HepG2 (cell line): Measurements from ENCODE around the gene TSPAN11. TPM values are rescaled to one million over a fixed set of nuclear protein-coding genes. Genes with fewer than 3 reads are reported as not detected.

Experiments
- ATAC-seq: fragments of 200-7000 bp; cut with Tn5 transposase; 3 replicates; pipeline ENCODE4 v1.9.1; 2020; ENCODE audit warnings: mild to moderate bottlenecking, moderate library complexity
- BruUV-seq: library from RNA; stranded (reverse); fragments of 400-500 nt; replicated peaks from 2 replicates; lab custom pipeline; 2021; lab: Mats Ljungman, UMichigan
- CTCF ChIA-PET: fragments of 300-600 bp; formaldehyde crosslinking; extraction: SDS; loops from one replicate; lab custom pipeline; 2021; ENCODE audit warnings: low total read pairs, inconsistent platforms, low intra/inter-chr PET ratio; lab: Yijun Ruan, JAX
- POLR2A ChIA-PET: fragments of 350-600 bp; sonication (Branson Sonifier 250); formaldehyde crosslinking; loops from one replicate; lab custom pipeline; 2020; ENCODE audit warnings: antibody characterized with exemption, inconsistent platforms; lab: Yijun Ruan, JAX
- DNase-seq: peaks from one replicate; pipeline ENCODE4 v3.0.0-alpha.2; 2015; ENCODE audit warnings: low spot score
- FAIRE-seq: peaks from 3 replicates; lab custom pipeline; 2011; peaks lifted over from hg19 to GRCh38; lab: Jason Lieb, UNC
- H2AFZ ChIP-seq: one replicate; pipeline ENCODE4 v1.6.1; 2011; ENCODE audit warnings: low read length, inconsistent platforms
- H3K27ac ChIP-seq: fragments of 300-600 bp; 3 replicates; pipeline ENCODE4 v1.8.0; 2011; ENCODE audit warnings: mixed run types, mild to moderate bottlenecking, mixed read lengths, low read length, inconsistent platforms; ENCODE audit not compliant: insufficient read depth; ENCODE audit errors: extremely low read length
- H3K27me3 ChIP-seq, 2 experiments: fragments of 200-600 bp in 1 of 2; 2 replicates in 1 of 2; 3 replicates in 1 of 2; pipeline versions ENCODE4 v1.6.0 to v1.8.0; 2011; ENCODE audit warnings: low read length in 2 of 2, mild to moderate bottlenecking in 2 of 2, moderate library complexity in 2 of 2, inconsistent platforms in 1 of 2; ENCODE audit not compliant: insufficient read depth in 2 of 2, control insufficient read depth in 1 of 2
- H3K36me3 ChIP-seq, 2 experiments: fragments of 200-600 bp in 1 of 2; replicated peaks in 1 of 2; 2 replicates in 1 of 2; 3 replicates in 1 of 2; pipeline versions ENCODE4 v1.5.1 to v1.8.0; 2011; ENCODE audit warnings: low read length in 2 of 2, inconsistent platforms in 1 of 2; ENCODE audit not compliant: insufficient read depth in 2 of 2, control insufficient read depth in 1 of 2
- H3K4me1 ChIP-seq: 2 replicates; pipeline ENCODE4 v1.5.1; 2012; ENCODE audit warnings: low read length, inconsistent platforms; ENCODE audit not compliant: insufficient read depth
- H3K4me2 ChIP-seq: 2 replicates; pipeline ENCODE4 v1.6.0; 2011; ENCODE audit warnings: low read depth, low read length, inconsistent platforms
- H3K4me3 ChIP-seq, 3 experiments: fragments of 200-600 bp in 1 of 3; sonication (generic), shearing (Covaris generic) in 1 of 3; replicated peaks in 1 of 3; 2 replicates each; pipeline ENCODE4 v1.5.1; 2011 to 2016; ENCODE audit warnings: low read length in 3 of 3, inconsistent platforms in 2 of 3, low read depth in 2 of 3, mild to moderate bottlenecking in 2 of 3, control low read depth in 1 of 3, mixed read lengths in 1 of 3; ENCODE audit not compliant: insufficient read depth in 1 of 3
- H3K79me2 ChIP-seq: one replicate; pipeline ENCODE4 v1.6.1; 2011; ENCODE audit warnings: low read length, inconsistent platforms; ENCODE audit not compliant: insufficient read depth
- H3K9ac ChIP-seq: 2 replicates; pipeline ENCODE4 v1.6.0; 2011; ENCODE audit warnings: mild to moderate bottlenecking, low read depth, low read length, inconsistent platforms; ENCODE audit not compliant: insufficient read depth
- H3K9me3 ChIP-seq: 2 replicates; pipeline ENCODE4 v1.5.1; 2012; ENCODE audit warnings: mild to moderate bottlenecking, low read length
- H4K20me1 ChIP-seq: 2 replicates; pipeline ENCODE4 v1.6.0; 2011; ENCODE audit warnings: inconsistent platforms, mild to moderate bottlenecking, low read length, moderate library complexity; ENCODE audit not compliant: insufficient read depth
- KLF16 ChIP-seq, 2 experiments: sonication (generic) in 1 of 2; formaldehyde crosslinking in 1 of 2; IDR thresholded peaks; 2 replicates each; pipeline versions ENCODE4 v1.6.1 to v1.8.0; 2016 to 2023; ENCODE audit warnings: missing genetic modification reagents in 2 of 2, missing compliant biosample characterization in 1 of 2
- SAFB2 ChIP-seq: sonication (generic); formaldehyde crosslinking; IDR thresholded peaks from 2 replicates; pipeline ENCODE4 v1.5.1; 2020; ENCODE audit warnings: missing genetic modification reagents, low read depth, mild to moderate bottlenecking, borderline replicate concordance
- SP1 ChIP-seq, 2 experiments: fragments of 450-650 bp in 1 of 2; sonication (generic) in 1 of 2; formaldehyde crosslinking in 1 of 2; IDR thresholded peaks; 2 replicates each; pipeline versions ENCODE4 v1.4.0 to v1.6.1; 2016 to 2020; ENCODE audit warnings: missing genetic modification reagents in 1 of 2
- TCF7L2 ChIP-seq: IDR thresholded peaks from 2 replicates; pipeline ENCODE4 v1.6.1; 2011; ENCODE audit warnings: mild to moderate bottlenecking, low read depth, low read length, moderate library complexity
- ZMAT5 ChIP-seq: sonication (generic); formaldehyde crosslinking; IDR thresholded peaks from 2 replicates; pipeline ENCODE4 v1.5.0; 2020; ENCODE audit warnings: mild to moderate bottlenecking, low read depth, missing genetic modification reagents, borderline replicate concordance
- ZNF30 ChIP-seq: sonication (generic); formaldehyde crosslinking; IDR thresholded peaks from 2 replicates; pipeline ENCODE4 v1.5.0; 2020; ENCODE audit warnings: mild to moderate bottlenecking, missing genetic modification reagents
- ZNF557 ChIP-seq: sonication (generic); formaldehyde crosslinking; IDR thresholded peaks from 2 replicates; pipeline ENCODE4 v1.4.0; 2020; ENCODE audit warnings: missing genetic modification reagents
- ZNF672 ChIP-seq: sonication (generic); formaldehyde crosslinking; IDR thresholded peaks from 2 replicates; pipeline ENCODE4 v1.8.1; 2022; ENCODE audit warnings: missing genetic modification reagents
- WGBS: methylation state at CpG from one replicate; pipeline ENCODE4 v1.1.6; 2017; ENCODE audit warnings: low lambda C conversion rate; 5-methylcytosine and 5-hydroxymethylcytosine counted together
- in situ Hi-C: cut with HindIII; loops from 2 replicates; pipeline ENCODE4 v1.10.0; 2017; ENCODE audit warnings: low pct_unique_long_range_greater_than_20kb; ENCODE audit not compliant: extremely low pct_ligation_motif_present
- intact Hi-C: fragments of 100-400 bp; cut with micrococcal nuclease; formaldehyde crosslinking; loops from one replicate; pipeline ENCODE4 v1.10.0; 2022; ENCODE audit not compliant: unreplicated experiment
- polyA plus RNA-seq, 8 experiments: library from polyadenylated mRNA; depleted of rRNA in 3 of 8; stranded (reverse) in 7 of 8; unstranded in 1 of 8; fragments of >200 nt; fragmentation: Illumina TruSeq in 4 of 8; extraction: Trizol in 4 of 8; gene quantifications; 2 replicates each; pipeline versions ENCODE4 v1.2.1 to v1.2.3, GENCODE V29; 2011 to 2016; ENCODE audit warnings: low read depth in 4 of 8, missing spikeins in 1 of 8, mixed read lengths in 1 of 8; ENCODE audit not compliant: insufficient read depth in 1 of 8
- total RNA-seq, 5 experiments: library from RNA; depleted of rRNA; stranded (reverse); fragments of >200 nt; fragmentation: Illumina TruSeq; extraction: Trizol; gene quantifications; 2 replicates each; pipeline ENCODE4 v1.2.3, GENCODE V29; 2016; ENCODE audit warnings: low read depth in 1 of 5
- TF ChIP-seq, protein P1 (sequence below): sonication (generic); formaldehyde crosslinking; IDR thresholded peaks from 2 replicates; pipeline ENCODE4 v1.4.0; 2020; ENCODE audit warnings: missing genetic modification reagents; ENCODE audit errors: not compliant biosample characterization
- TF ChIP-seq, protein P2 (sequence below): sonication (generic); formaldehyde crosslinking; IDR thresholded peaks from 2 replicates; pipeline ENCODE4 v1.4.0; 2020; ENCODE audit warnings: missing genetic modification reagents, borderline replicate concordance
- TF ChIP-seq, protein P3 (sequence below): sonication (generic); formaldehyde crosslinking; IDR thresholded peaks from 2 replicates; pipeline ENCODE4 v1.8.0; 2022; ENCODE audit warnings: mild to moderate bottlenecking, missing genetic modification reagents, moderate library complexity

Gene TSPAN11
- total and polyA plus RNA-seq, 2 of the 13 experiments (the other 11 are each of a cell fraction or from before 2014, with no cell fraction given): 0.01 to 0.07 TPM

DNA sequence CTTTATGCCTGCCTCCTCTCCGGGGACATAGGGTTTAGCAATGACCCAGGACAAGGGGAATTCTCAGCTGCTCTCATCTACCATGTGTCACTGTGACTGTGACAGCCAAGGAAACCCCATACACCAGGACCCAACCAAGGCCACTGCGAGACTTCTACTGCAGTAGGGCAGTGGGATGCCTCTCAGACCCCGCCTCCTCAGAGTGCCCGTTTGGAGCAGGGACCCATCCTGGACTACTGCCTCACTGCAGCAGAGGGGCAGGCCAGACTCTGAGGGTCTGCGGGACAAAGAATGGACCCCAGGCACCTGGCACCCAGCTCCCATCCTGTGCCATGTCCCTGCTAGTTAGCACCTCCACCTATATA, 75.8 kb downstream of the TSPAN11 start:
- DNase-seq: no peak
- Histone ChIP-seq H3K9me3 (no peaks in the 10 kb centered on the region), H3K4me2 (no peak overlapping the region), H2AFZ (no peak overlapping the region), H3K27me3 (peaks cover 0 to 3% of the 10 kb centered on the region in 2 experiments; a peak in 3 of 5 replicates), H4K20me1 (no peaks in the 10 kb centered on the region), H3K9ac (no peak overlapping the region), H3K79me2 (no peaks in the 10 kb centered on the region), H3K27ac (no peak overlapping the region), H3K36me3 (no peaks in the 10 kb centered on the region), H3K4me3 (no peak overlapping the region), H3K4me1 (peaks cover 11% of the 10 kb centered on the region)
- intact Hi-C loops: no loop called here
- TF ChIP-seq ZNF557 (CRISPR knock-in tag) (no peak), KLF16 (CRISPR knock-in tag; IDR thresholded peaks at IDR 0.05) (no peak), SAFB2 (CRISPR knock-in tag) (no peak), ZNF30 (CRISPR knock-in tag) (no peak)
- no CpG with 5 or more reads among the region's 5 CpGs for WGBS
- ChIA-PET CTCF (no interaction called here), POLR2A (no interaction called here)
- in situ Hi-C loops: no loop called here
- ATAC-seq: no peak
- FAIRE-seq: no peak
- BruUV-seq: no TSS peak

DNA sequence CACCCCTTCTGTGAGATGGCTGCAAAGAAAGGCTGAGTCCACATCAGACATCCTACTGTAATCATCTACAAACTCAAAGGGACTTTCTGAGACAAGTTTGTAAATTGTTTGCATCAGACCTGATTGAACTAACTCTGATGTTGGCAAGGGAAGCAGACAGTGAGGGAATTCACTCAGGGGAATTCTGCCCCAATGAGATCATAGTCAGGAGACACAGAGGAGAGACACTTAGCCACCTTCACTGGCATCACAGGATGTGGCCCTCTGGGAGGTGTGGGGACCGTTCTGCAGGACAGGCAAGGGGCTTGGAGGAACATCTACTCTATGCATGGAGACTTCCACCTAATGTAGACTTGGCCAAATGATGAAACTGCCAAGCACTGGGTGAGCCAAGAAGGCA, 76.5 kb downstream of the TSPAN11 start:
- Histone ChIP-seq H3K4me1 (peaks cover 4% of the 10 kb centered on the region), H3K4me2 (no peak overlapping the region), H2AFZ (no peak overlapping the region), H3K9ac (no peak overlapping the region), H3K9me3 (no peaks in the 10 kb centered on the region), H3K27ac (no peak overlapping the region), H3K27me3 (peaks cover 0 to 3% of the 10 kb centered on the region in 2 experiments; a peak in 3 of 5 replicates), H3K4me3 (no peak overlapping the region), H3K36me3 (no peaks in the 10 kb centered on the region), H3K79me2 (no peaks in the 10 kb centered on the region), H4K20me1 (no peaks in the 10 kb centered on the region)
- intact Hi-C loops (no loop called here), in situ Hi-C loops (no loop called here)
- BruUV-seq: no TSS peak
- DNase-seq: no peak
- no peak for ATAC-seq
- 17% methylated on average over 1 of the region's 1 CpG for WGBS
- ChIA-PET CTCF (no interaction called here), POLR2A (no interaction called here)
- no peak for FAIRE-seq
- TF ChIP-seq TCF7L2 (no peak), ZMAT5 (CRISPR knock-in tag) (no peak), ZNF672 (CRISPR knock-in tag) (no peak), SP1 (IDR thresholded peaks at IDR 0.05) (no peak), SP1 (CRISPR knock-in tag; IDR thresholded peaks at IDR 0.05) (no peak)
- TF ChIP-seq, protein P1, sequence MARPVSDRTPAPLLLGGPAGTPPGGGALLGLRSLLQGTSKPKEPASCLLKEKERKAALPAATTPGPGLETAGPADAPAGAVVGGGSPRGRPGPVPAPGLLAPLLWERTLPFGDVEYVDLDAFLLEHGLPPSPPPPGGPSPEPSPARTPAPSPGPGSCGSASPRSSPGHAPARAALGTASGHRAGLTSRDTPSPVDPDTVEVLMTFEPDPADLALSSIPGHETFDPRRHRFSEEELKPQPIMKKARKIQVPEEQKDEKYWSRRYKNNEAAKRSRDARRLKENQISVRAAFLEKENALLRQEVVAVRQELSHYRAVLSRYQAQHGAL: no peak
- TF ChIP-seq, protein P2, sequence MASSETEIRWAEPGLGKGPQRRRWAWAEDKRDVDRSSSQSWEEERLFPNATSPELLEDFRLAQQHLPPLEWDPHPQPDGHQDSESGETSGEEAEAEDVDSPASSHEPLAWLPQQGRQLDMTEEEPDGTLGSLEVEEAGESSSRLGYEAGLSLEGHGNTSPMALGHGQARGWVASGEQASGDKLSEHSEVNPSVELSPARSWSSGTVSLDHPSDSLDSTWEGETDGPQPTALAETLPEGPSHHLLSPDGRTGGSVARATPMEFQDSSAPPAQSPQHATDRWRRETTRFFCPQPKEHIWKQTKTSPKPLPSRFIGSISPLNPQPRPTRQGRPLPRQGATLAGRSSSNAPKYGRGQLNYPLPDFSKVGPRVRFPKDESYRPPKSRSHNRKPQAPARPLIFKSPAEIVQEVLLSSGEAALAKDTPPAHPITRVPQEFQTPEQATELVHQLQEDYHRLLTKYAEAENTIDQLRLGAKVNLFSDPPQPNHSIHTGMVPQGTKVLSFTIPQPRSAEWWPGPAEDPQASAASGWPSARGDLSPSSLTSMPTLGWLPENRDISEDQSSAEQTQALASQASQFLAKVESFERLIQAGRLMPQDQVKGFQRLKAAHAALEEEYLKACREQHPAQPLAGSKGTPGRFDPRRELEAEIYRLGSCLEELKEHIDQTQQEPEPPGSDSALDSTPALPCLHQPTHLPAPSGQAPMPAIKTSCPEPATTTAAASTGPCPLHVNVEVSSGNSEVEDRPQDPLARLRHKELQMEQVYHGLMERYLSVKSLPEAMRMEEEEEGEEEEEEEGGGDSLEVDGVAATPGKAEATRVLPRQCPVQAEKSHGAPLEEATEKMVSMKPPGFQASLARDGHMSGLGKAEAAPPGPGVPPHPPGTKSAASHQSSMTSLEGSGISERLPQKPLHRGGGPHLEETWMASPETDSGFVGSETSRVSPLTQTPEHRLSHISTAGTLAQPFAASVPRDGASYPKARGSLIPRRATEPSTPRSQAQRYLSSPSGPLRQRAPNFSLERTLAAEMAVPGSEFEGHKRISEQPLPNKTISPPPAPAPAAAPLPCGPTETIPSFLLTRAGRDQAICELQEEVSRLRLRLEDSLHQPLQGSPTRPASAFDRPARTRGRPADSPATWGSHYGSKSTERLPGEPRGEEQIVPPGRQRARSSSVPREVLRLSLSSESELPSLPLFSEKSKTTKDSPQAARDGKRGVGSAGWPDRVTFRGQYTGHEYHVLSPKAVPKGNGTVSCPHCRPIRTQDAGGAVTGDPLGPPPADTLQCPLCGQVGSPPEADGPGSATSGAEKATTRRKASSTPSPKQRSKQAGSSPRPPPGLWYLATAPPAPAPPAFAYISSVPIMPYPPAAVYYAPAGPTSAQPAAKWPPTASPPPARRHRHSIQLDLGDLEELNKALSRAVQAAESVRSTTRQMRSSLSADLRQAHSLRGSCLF (CRISPR knock-in tag): no peak
- TF ChIP-seq, protein P3, sequence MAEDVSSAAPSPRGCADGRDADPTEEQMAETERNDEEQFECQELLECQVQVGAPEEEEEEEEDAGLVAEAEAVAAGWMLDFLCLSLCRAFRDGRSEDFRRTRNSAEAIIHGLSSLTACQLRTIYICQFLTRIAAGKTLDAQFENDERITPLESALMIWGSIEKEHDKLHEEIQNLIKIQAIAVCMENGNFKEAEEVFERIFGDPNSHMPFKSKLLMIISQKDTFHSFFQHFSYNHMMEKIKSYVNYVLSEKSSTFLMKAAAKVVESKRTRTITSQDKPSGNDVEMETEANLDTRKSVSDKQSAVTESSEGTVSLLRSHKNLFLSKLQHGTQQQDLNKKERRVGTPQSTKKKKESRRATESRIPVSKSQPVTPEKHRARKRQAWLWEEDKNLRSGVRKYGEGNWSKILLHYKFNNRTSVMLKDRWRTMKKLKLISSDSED (CRISPR knock-in tag): no peak
